ENCODE data around the gene OSTC. TPM values are rescaled to one million over a fixed set of nuclear protein-coding genes. Genes with fewer than 3 reads are reported as not detected.

The OSTC gene
- total and polyA plus RNA-seq, 4 donors: 87.5 to 149 (median 96.8) TPM

- no peaks in the 10 kb centered on the region for H3K9me3 ChIP-seq (ENCODE audit: control insufficient read depth in 4 of 4, insufficient read depth in 3 of 4, low read length in 3 of 4)
- H3K27me3 ChIP-seq (ENCODE audit: control insufficient read depth in 3 of 3, insufficient read depth in 3 of 3, low read length in 2 of 3): no peaks in the 10 kb centered on the region
- no peak for ATAC-seq (ENCODE audit: insufficient read depth, low FRiP score)
- peaks cover 0 to 20% (median 11%) of the 10 kb centered on the region in 5 donors for H3K4me1 ChIP-seq (ENCODE audit: control insufficient read depth in 5 of 5, insufficient read depth in 5 of 5, low read length in 5 of 5)
- no peak for DNase-seq
- peaks cover 24 to 34% (median 30%) of the 10 kb centered on the region in 4 donors for H3K36me3 ChIP-seq (ENCODE audit: control insufficient read depth in 4 of 4, insufficient read depth in 4 of 4, low read length in 4 of 4)
- TF ChIP-seq CTCF (IDR thresholded peaks at IDR 0.05; ENCODE audit: control extremely low read depth, extremely low read depth): no peak
- no peak overlapping the region for H3K9ac ChIP-seq (ENCODE audit: insufficient read depth in 1 of 2, low read length in 2 of 2)
- H3K27ac ChIP-seq (ENCODE audit: low read depth in 1 of 2, low read length in 1 of 2): no peak overlapping the region
- H3K4me3 ChIP-seq: no peak overlapping the region
- WGBS, 2 donors: 81 to 87% methylated on average over 2 of the region's 2 CpGs
These were observed 25.9 kb upstream of the OSTC start for GRCh38 chr4:108624263-108625056.

GRCh38 chr4:108626056-108626455 is 24.3 kb upstream of the OSTC start:
- TF ChIP-seq CTCF (IDR thresholded peaks at IDR 0.05; ENCODE audit: control extremely low read depth, extremely low read depth): no peak
- H3K4me3 ChIP-seq: no peak overlapping the region
- no peak for DNase-seq
- 98 to 100% methylated on average over 1 of the region's 1 CpG for WGBS, 2 donors
- no peak overlapping the region for H3K9ac ChIP-seq (ENCODE audit: insufficient read depth in 1 of 2, low read length in 2 of 2)
- peaks cover 26 to 40% (median 36%) of the 10 kb centered on the region in 4 donors for H3K36me3 ChIP-seq (ENCODE audit: control insufficient read depth in 4 of 4, insufficient read depth in 4 of 4, low read length in 4 of 4)
- H3K27ac ChIP-seq (ENCODE audit: low read depth in 1 of 2, low read length in 1 of 2): no peak overlapping the region
- H3K9me3 ChIP-seq (ENCODE audit: control insufficient read depth in 4 of 4, insufficient read depth in 3 of 4, low read length in 3 of 4): no peaks in the 10 kb centered on the region
- H3K4me1 ChIP-seq (ENCODE audit: control insufficient read depth in 5 of 5, insufficient read depth in 5 of 5, low read length in 5 of 5): peaks cover 0 to 14% (median 8%) of the 10 kb centered on the region in 5 donors
- H3K27me3 ChIP-seq (ENCODE audit: control insufficient read depth in 3 of 3, insufficient read depth in 3 of 3, low read length in 2 of 3): no peaks in the 10 kb centered on the region
- no peak for ATAC-seq (ENCODE audit: insufficient read depth, low FRiP score)

GRCh38 chr4:108628411-108628810 is 22.0 kb upstream of the OSTC start:
- Histone ChIP-seq H3K27ac (ENCODE audit: low read depth in 1 of 2, low read length in 1 of 2) (no peak overlapping the region), H3K4me3 (no peak overlapping the region), H3K9ac (ENCODE audit: insufficient read depth in 1 of 2, low read length in 2 of 2) (no peak overlapping the region), H3K36me3 (ENCODE audit: control insufficient read depth in 4 of 4, insufficient read depth in 4 of 4, low read length in 4 of 4) (peaks cover 28 to 46% (median 32%) of the 10 kb centered on the region in 4 donors), H3K27me3 (ENCODE audit: control insufficient read depth in 3 of 3, insufficient read depth in 3 of 3, low read length in 2 of 3) (no peaks in the 10 kb centered on the region), H3K9me3 (ENCODE audit: control insufficient read depth in 4 of 4, insufficient read depth in 3 of 4, low read length in 3 of 4) (no peaks in the 10 kb centered on the region), H3K4me1 (ENCODE audit: control insufficient read depth in 5 of 5, insufficient read depth in 5 of 5, low read length in 5 of 5) (no peaks in the 10 kb centered on the region)
- ATAC-seq (ENCODE audit: insufficient read depth, low FRiP score) (no peak), DNase-seq (no peak)
- no peak for TF ChIP-seq CTCF (IDR thresholded peaks at IDR 0.05; ENCODE audit: control extremely low read depth, extremely low read depth)
